Pancreas (tissue), 10 donors: ENCODE measurements around the gene OST4. TPM values are rescaled to one million over a fixed set of nuclear protein-coding genes. Genes with fewer than 3 reads are reported as not detected.

ENCODE experiments used
- ATAC-seq, 4 donors: fragments of 200-7000 bp; cut with Tn5 transposase; one replicate each; pipeline versions ENCODE4 v1.8.0 to v1.9.1; 2020; ENCODE audit warnings: mild to moderate bottlenecking in 4 of 4, moderate library complexity in 4 of 4
- DNase-seq, 6 donors: peaks; one replicate each; pipeline ENCODE4 v3.0.0-alpha.2; 2020
- FAIRE-seq: peaks from 2 replicates; lab custom pipeline; 2012; peaks lifted over from hg19 to GRCh38; lab: Jason Lieb, UNC
- H3K27ac ChIP-seq, 4 donors: fragments of 200-600 bp; sonication (generic); 1 replicate in 3 of 4; 2 replicates in 1 of 4; pipeline versions ENCODE4 v1.5.0 to v1.8.0; 2020
- H3K27me3 ChIP-seq, 4 donors: fragments of 200-600 bp; one replicate each; pipeline ENCODE4 v1.8.0; 2021
- H3K36me3 ChIP-seq, 3 donors: fragments of 200-600 bp; sonication (generic) in 1 of 3; one replicate each; pipeline versions ENCODE4 v1.5.0 to v1.8.0; 2020 to 2021
- H3K4me1 ChIP-seq, 3 donors: fragments of 200-600 bp; one replicate each; pipeline ENCODE4 v1.8.0; 2021
- H3K4me3 ChIP-seq, 4 donors: fragments of 200-600 bp; sonication (generic) in 2 of 4; one replicate each; pipeline versions ENCODE4 v1.5.0 to v1.8.0; 2020 to 2021
- H3K9me3 ChIP-seq, 4 donors: fragments of 200-600 bp; one replicate each; pipeline ENCODE4 v1.8.0; 2021
- WGBS, 2 donors: extraction: QIAGEN DNeasy Blood & Tissue Kit; methylation state at CpG; one replicate each; pipeline ENCODE4 v1.1.7; 2013; 5-methylcytosine and 5-hydroxymethylcytosine counted together
- intact Hi-C, 3 donors: fragments of 100-400 bp; cut with DNase I; formaldehyde crosslinking; loops; one replicate each; pipeline versions ENCODE4 v1.11.1 to v1.14.2; 2022
- polyA plus RNA-seq, 2 donors: library from polyadenylated mRNA; stranded (reverse); fragments of 200-250 nt; gene quantifications; one replicate each; pipeline ENCODE4 v1.2.3, GENCODE V29; 2013
- total RNA-seq, 6 donors: library from RNA; stranded (reverse); fragmentation: NEBNext Ultra II Directional in 4 of 6; extraction: Animal tissue kit (Norgen Biotek cat#: 25700) in 4 of 6; gene quantifications; one replicate each; pipeline versions ENCODE4 v1.2.1 to v1.2.4, GENCODE V29; 2021 to 2023
- TF ChIP-seq, protein P1 (sequence below), 4 donors: fragments of 200-600 bp; sonication (generic) in 3 of 4; IDR thresholded peaks; one replicate each; pipeline versions ENCODE4 v1.5.0 to v1.8.0; 2021; ENCODE audit warnings: antibody characterized with exemption in 4 of 4
- donor health status: healthy with polysubstance abuse.
- donor health status: DM: no; HTN: no; CAD: no; lungs with moderate emphysema.
- donor health status: DM: no; HTN: no; CAD: no.
- donor health status: control.
- donor health status: control.
- donor health status: Bipolar disorder and iron deficiency.
- donor health status: DM: yes; HTN: yes; CAD: no.
- donor health status: DM: no; HTN: no; CAD: no.
- donor health status: DM: no; HTN: no; CAD: no.
- donor health status: DM: yes; HTN: yes; CAD: no.

OST4 gene
- total and polyA plus RNA-seq, 8 donors: 76.6 to 188 (median 120) TPM

DNA sequence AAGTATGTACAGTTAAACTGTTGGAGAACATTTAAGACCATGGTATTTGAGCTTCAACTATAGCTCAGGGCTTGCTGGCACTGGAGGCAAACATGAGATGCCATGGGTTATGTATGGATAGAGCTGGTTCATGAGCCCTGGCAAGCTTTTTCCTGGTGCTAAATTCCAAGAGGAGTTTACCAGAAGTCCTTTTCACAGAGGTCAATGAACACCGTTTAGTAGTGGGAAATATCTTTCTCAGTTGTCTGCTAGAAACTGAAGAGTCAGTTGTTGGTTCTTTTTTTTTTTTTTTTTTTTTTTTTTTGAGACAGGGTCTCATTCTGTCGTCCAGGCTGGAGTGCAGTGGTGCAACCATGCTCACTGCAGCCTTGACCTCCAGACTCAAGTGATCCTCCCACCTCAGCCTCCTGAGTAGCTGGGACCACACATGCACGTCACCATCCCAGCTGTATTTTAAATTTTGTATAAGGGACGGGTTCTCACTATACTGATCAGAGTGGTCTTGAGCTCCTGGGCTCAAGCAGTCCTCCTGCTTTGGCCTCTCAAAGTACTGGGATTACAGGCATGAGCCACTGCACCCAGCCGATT is 16.5 kb upstream of the OST4 start:
- intact Hi-C loops: loop anchor here in 1 of 3 donors (10.0 kb wide), 1 partner anchor 123 kb away; no protein-coding TSS in a partner anchor
- H3K4me3 ChIP-seq: no peak overlapping the region
- TF ChIP-seq, protein P1, sequence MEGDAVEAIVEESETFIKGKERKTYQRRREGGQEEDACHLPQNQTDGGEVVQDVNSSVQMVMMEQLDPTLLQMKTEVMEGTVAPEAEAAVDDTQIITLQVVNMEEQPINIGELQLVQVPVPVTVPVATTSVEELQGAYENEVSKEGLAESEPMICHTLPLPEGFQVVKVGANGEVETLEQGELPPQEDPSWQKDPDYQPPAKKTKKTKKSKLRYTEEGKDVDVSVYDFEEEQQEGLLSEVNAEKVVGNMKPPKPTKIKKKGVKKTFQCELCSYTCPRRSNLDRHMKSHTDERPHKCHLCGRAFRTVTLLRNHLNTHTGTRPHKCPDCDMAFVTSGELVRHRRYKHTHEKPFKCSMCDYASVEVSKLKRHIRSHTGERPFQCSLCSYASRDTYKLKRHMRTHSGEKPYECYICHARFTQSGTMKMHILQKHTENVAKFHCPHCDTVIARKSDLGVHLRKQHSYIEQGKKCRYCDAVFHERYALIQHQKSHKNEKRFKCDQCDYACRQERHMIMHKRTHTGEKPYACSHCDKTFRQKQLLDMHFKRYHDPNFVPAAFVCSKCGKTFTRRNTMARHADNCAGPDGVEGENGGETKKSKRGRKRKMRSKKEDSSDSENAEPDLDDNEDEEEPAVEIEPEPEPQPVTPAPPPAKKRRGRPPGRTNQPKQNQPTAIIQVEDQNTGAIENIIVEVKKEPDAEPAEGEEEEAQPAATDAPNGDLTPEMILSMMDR (IDR thresholded peaks at IDR 0.05): no peak
- DNase-seq (peak in 1 of 6 donors; percentile 6), FAIRE-seq (no peak), ATAC-seq (no peak)
- H3K4me1 ChIP-seq: peaks cover 0 to 10% (median 0%) of the 10 kb centered on the region in 3 donors
- no peaks in the 10 kb centered on the region for H3K36me3 ChIP-seq
- no peaks in the 10 kb centered on the region for H3K27me3 ChIP-seq
- H3K9me3 ChIP-seq: no peaks in the 10 kb centered on the region
- 74 to 85% methylated on average over 5 of the region's 5 CpGs for WGBS, 2 donors
- no peak overlapping the region for H3K27ac ChIP-seq

DNA sequence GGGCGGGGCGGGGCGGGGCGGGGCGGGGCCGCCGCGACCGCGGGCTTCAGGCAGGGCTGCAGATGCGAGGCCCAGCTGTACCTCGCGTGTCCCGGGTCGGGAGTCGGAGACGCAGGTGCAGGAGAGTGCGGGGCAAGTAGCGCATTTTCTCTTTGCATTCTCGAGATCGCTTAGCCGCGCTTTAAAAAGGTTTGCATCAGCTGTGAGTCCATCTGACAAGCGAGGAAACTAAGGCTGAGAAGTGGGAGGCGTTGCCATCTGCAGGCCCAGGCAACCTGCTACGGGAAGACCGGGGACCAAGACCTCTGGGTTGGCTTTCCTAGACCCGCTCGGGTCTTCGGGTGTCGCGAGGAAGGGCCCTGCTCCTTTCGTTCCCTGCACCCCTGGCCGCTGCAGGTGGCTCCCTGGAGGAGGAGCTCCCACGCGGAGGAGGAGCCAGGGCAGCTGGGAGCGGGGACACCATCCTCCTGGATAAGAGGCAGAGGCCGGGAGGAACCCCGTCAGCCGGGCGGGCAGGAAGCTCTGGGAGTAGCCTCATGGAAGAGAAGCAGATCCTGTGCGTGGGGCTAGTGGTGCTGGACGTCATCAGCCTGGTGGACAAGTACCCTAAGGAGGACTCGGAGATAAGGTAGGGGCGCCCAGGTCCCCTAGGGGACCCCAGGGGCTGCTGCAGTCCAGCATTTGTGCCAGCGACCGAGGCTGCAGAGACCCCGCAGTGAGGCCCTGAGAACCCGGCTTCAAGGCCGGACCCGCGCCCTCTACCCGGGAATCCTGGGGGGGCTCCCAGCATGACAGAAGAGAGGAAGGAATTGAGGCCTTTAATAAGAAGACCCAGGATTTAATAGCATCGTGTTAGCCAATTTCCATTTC is 15.5 kb upstream of the OST4 start, which contains the start of gene KHK:
KHK (plus strand) TSS at position 49 of the 870 bp plus-strand sequence; CDS start at position 537, 488 bp downstream.
- no peaks in the 10 kb centered on the region for H3K27me3 ChIP-seq
- intact Hi-C loops: loop anchor here in 1 of 3 donors (10.0 kb wide), 1 partner anchor 122 kb away; no protein-coding TSS in a partner anchor
- H3K27ac ChIP-seq: peak within 1 kb of the TSS; percentile 66 to 83 (median 77)
- DNase-seq: peak; percentile 59 to 90 (median 70)
- no peak for FAIRE-seq
- TF ChIP-seq, protein P1 (IDR thresholded peaks at IDR 0.05): peak in 2 of 4 donors; percentile 5 to 42
- 3 to 4% methylated on average over 53 to 54 of the region's 54 CpGs for WGBS, 2 donors
- peak; percentile 45 to 60 (median 55) for ATAC-seq
- peaks cover 0 to 10% (median 0%) of the 10 kb centered on the region in 3 donors for H3K4me1 ChIP-seq
- H3K36me3 ChIP-seq: no peaks in the 10 kb centered on the region
- peak within 1 kb of the TSS; percentile 50 to 73 (median 56) for H3K4me3 ChIP-seq
- H3K9me3 ChIP-seq: no peaks in the 10 kb centered on the region

DNA sequence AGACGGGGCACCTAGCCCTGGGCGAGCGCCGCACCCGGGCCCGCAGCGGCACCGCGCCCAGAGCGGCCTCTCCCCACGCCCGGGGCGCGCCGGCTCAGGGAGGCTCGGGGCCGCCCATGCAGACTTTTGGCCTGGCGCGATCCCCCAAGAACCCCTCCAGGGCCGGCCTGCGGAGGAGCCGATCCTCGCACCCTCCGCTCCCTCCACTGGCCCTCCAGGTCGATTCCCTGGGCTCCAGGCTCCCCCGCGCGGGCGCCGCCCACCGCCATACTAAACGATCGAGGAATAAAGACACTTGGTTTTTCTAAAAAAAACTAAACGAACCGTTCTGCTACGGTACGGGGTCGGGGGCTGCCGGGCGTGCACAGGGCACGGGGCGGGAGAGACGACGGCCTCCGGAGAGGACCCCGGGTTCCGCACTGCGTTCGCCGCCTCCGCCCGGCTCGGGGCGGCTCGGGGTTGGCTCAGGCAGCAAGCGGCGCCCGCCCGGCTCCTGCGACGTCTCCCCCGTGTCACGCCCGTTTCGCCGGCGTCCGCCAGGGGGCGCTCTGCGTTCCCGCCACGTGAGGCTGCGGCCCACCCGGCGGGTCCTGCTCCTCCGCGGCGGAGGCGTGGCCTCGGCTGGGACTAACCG is 14.8 kb upstream of the OST4 start:
- DNase-seq (peak; percentile 93 to 100 (median 98)), FAIRE-seq (no peak), ATAC-seq (peak; percentile 87 to 95 (median 93))
- Histone ChIP-seq H3K27me3 (no peaks in the 10 kb centered on the region), H3K4me1 (peaks cover 0 to 17% (median 0%) of the 10 kb centered on the region in 3 donors), H3K36me3 (no peaks in the 10 kb centered on the region), H3K4me3 (peak overlapping the region; percentile 50 to 73 (median 56)), H3K9me3 (no peaks in the 10 kb centered on the region), H3K27ac (peak overlapping the region; percentile 66 to 83 (median 77))
- TF ChIP-seq, protein P1 (IDR thresholded peaks at IDR 0.05): peak; percentile 81 to 97 (median 96)
- intact Hi-C loops: loop anchor here in 1 of 3 donors (10.0 kb wide), 1 partner anchor 121 kb away; no protein-coding TSS in a partner anchor
- WGBS, 2 donors: 1% methylated on average over 65 to 81 of the region's 81 CpGs

DNA sequence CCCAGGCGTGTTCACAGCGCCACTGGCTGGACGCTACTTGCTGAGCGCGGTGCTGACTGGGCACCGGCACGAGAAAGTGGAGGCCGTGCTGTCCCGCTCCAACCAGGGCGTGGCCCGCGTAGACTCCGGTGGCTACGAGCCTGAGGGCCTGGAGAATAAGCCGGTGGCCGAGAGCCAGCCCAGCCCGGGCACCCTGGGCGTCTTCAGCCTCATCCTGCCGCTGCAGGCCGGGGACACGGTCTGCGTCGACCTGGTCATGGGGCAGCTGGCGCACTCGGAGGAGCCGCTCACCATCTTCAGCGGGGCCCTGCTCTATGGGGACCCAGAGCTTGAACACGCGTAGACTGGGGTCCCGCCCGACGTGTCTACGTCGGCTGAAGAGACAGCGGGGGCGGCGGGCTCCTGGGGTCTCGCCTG is 14.2 kb upstream of the OST4 start:
- no peak for FAIRE-seq
- peaks cover 0 to 18% (median 0%) of the 10 kb centered on the region in 3 donors for H3K4me1 ChIP-seq
- H3K36me3 ChIP-seq: no peaks in the 10 kb centered on the region
- TF ChIP-seq, protein P1 (IDR thresholded peaks at IDR 0.05): no peak
- H3K27ac ChIP-seq: peak overlapping the region; percentile 66 to 83 (median 77)
- intact Hi-C loops: loop anchor here in 1 of 3 donors (10.0 kb wide), 1 partner anchor 121 kb away; no protein-coding TSS in a partner anchor
- H3K27me3 ChIP-seq: no peaks in the 10 kb centered on the region
- ATAC-seq: peak; percentile 44 to 64 (median 58)
- peak overlapping the region; percentile 40 to 73 (median 54) for H3K4me3 ChIP-seq
- WGBS, 2 donors: 0% methylated on average over 32 to 38 of the region's 38 CpGs
- DNase-seq: peak; percentile 64 to 88 (median 80)
- H3K9me3 ChIP-seq: no peaks in the 10 kb centered on the region
